D721Med (cell line): ENCODE results near the gene ZNF320.
"Not testable (repeated sequence)": the region's sequence is repeated elsewhere in the genome, so short reads cannot be mapped to it uniquely, and the experiment has no call there.

ENCODE experiments used
- DNase-seq: peaks from one replicate; pipeline ENCODE4 v3.0.0; 2011; ENCODE audit warnings: low spot score; ENCODE audit not compliant: insufficient read length
- FAIRE-seq: peaks from 2 replicates; lab custom pipeline; 2011; peaks lifted over from hg19 to GRCh38; lab: Jason Lieb, UNC
- CTCF ChIP-seq: IDR thresholded peaks from 2 replicates; pipeline ENCODE4 v1.5.1; 2012; ENCODE audit warnings: mild to moderate bottlenecking, control low read depth; ENCODE audit not compliant: insufficient read depth; ENCODE audit errors: missing control alignments

ZNF320 gene

DNA sequence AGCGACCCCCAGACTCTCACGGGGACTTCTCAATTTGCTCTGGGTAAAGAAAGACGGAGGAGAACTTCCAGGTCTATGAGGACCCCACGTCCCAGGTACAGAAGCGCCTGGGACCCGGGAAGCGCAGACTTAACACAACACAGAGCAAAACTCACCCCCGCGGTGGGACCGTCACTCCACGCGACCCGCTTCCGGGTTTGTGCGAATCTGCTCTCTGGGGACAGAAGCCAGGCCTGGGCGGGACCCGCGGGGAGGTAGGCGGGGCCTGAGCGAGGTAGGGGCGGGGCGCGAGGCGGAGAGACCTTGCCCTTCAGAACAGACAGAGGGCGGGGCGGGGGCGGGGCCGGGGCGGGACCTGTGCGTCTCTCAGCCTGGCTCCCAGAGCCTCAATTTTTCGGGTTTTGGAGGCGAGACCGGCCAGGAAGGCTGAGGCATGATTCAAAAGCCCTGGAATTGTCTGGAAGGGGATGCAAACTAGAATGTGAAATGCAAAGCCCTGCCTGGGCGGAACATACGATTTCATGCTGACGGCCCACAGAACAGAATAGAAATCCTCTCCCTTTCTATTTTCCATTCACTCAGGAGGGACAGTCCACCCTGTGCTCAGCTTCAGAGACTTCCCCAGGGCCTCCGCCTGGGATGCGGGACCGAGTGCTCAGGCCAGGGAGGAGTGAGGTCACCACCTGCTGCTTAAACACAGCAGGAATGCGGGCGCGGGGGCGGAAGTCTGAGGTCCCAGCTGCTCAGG, 45.1 kb upstream of the ZNF320 start:
- TF ChIP-seq CTCF, result no peak
- no peak for FAIRE-seq

GRCh38 chr19:52941941-52942385, 44.5 kb upstream of the ZNF320 start:
- no peak for TF ChIP-seq CTCF
- DNase-seq (no peak), FAIRE-seq (no peak)

More for the DNA sequence above, 45.1 kb upstream of the ZNF320 start:
- peak; percentile 36 for DNase-seq

DNA sequence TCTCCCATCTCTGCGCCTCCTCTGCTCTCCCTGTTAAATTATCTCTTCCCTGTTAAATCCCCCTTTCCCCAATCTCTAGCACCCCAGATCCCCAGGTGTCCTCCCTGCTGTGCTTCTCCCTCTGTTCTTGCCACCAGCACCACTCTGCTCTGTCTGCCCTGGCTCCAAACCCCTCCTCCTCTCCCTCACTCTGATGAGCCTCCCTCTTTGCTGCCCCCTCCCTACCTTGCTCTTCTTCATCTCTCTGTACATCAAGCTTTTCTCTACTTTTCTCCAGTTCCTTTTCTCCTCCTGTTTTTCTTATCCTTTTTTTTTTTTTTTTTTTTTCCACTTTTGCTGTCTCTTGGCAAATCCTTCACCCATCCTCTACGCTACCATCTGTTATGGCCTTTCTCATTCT, 44.1 kb upstream of the ZNF320 start:
- FAIRE-seq, DNase-seq: not testable (repeated sequence)

GRCh38 chr19:52940905-52941304, 43.5 kb upstream of the ZNF320 start:
- not testable (repeated sequence) for FAIRE-seq, DNase-seq

DNA sequence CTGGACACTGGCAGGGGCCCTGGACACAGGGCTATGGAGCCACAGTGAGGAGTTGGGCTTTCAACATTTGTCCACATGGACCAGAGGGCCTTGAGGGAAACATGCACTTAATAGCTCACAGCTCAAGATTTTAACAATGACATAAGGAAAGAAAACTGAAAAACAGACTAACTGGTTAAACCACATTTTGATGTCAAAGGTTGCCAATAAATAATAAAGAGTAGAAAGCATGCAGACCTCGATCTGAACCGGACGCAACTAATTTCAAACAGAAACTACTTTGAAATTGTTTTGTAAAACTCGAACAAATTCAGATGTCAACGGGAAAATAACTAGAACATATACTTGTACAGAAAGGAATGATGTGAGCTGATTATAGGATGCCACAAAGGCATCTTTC, 41.3 kb upstream of the ZNF320 start:
- FAIRE-seq (no peak), DNase-seq (no peak)
- TF ChIP-seq CTCF, result no peak

DNA sequence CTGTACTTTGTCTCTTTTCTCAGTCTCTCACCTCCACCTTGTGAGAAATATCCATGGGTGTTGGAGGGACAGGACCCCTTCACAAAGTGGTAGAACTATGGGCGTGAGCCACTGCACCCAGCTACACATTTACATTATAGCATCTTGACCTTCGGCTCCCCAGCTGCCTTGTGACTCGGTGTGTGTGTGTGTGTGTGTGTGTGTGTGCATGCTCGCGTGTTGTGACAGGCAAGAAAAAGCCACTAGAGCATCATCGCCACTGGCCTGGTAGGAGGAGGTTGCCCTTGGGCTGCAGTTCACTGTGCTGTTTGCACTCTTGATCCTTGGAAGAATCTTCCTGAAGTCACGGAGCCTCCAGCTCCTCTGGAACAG, 39.5 kb upstream of the ZNF320 start:
- DNase-seq, result no peak
- TF ChIP-seq CTCF, result no peak
- no peak for FAIRE-seq

GRCh38 chr19:52936151-52936953, 38.9 kb upstream of the ZNF320 start:
- DNase-seq (no peak), FAIRE-seq (no peak)
- no peak for TF ChIP-seq CTCF

DNA sequence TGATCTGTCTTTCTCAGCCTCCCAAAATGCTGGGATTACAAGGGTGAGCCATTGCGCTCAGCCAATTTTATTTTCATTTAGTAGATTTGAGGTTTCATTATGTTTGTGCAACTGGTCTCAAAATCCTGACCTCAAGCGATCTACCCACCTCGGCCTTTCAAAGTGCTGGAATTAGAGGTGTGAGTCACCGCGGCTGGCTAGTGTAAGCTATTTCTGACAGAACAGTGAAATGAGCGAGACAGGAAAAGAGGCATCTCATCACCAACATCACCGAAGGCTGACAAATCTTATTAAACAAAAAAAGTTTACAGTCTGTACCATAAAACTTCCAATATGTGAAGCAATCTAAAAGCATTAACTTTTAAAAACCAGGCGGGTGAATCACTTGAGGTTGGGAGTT, 38.0 kb upstream of the ZNF320 start:
- DNase-seq (no peak), FAIRE-seq (no peak)
- TF ChIP-seq CTCF, result no peak

DNA sequence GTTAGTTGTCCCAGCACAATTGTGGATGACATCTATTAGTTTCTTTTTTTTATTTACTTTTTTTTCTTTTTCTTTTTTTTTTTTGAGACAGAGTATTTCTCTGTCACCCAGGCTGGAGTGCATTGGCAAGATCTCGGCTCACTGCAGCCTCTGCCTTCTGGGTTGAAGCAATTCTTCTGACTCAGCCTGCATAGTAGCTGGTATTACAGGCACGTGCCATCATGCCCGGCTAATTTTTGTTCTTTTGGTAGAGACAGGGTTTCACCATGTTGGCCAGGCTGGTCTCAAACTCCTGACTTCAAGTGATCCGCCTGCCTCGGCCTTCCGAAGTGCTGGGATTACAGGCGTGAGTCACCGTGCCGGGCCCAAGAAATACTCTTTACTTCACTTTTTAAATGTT, 27.2 kb upstream of the ZNF320 start:
- DNase-seq, FAIRE-seq: not testable (repeated sequence)
